Erythroblast (primary cell): Measurements from ENCODE around the gene UBE2V1.

ENCODE experiments used
- GATA1 ChIP-seq: IDR thresholded peaks from 2 replicates; pipeline ENCODE4 v1.6.1; 2011; ENCODE audit warnings: low read depth, mild to moderate bottlenecking, control low read depth, low read length, moderate library complexity
- POLR2A ChIP-seq: IDR thresholded peaks from 2 replicates; pipeline ENCODE4 v1.6.1; 2011; ENCODE audit warnings: mild to moderate bottlenecking, low read length

GRCh38 chr20:50038574-50038991, 74.4 kb downstream of the UBE2V1 start:
- TF ChIP-seq POLR2A (no peak), GATA1 (no peak)
